Activated CD8-positive, alpha-beta memory T cell treated with anti-CD3 and anti-CD28 coated beads, Interleukin-2, amount 50 U/mL, for 1 hour (primary cell): ENCODE results near the gene CPNE5.
A peak's percentile ranks its signal among the peaks of the same experiment; 100 is the strongest.

Experiments
- DNase-seq: peaks from one replicate; pipeline ENCODE4 v3.0.0-alpha.2; 2020; ENCODE audit errors: extremely low read depth

CPNE5 gene

DNA sequence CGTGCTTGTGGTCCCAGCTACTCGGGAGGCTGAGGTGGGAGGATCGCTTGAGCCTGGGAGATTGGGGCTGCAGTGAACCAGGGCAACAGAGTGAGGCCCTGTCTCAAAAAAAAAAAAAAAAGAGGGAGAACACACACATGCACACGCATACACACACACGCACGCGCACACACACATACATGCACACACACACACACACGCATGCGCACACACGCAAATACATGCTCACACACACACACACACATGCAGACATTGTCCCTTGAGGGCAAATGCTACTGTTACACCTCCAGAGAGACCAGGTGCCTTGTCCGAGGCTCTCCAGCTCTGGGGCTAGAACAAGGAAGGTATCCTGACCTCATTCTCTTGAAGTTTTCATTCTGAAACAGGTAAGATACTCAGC, 77.1 kb downstream of the CPNE5 start:
- no peak for DNase-seq

DNA sequence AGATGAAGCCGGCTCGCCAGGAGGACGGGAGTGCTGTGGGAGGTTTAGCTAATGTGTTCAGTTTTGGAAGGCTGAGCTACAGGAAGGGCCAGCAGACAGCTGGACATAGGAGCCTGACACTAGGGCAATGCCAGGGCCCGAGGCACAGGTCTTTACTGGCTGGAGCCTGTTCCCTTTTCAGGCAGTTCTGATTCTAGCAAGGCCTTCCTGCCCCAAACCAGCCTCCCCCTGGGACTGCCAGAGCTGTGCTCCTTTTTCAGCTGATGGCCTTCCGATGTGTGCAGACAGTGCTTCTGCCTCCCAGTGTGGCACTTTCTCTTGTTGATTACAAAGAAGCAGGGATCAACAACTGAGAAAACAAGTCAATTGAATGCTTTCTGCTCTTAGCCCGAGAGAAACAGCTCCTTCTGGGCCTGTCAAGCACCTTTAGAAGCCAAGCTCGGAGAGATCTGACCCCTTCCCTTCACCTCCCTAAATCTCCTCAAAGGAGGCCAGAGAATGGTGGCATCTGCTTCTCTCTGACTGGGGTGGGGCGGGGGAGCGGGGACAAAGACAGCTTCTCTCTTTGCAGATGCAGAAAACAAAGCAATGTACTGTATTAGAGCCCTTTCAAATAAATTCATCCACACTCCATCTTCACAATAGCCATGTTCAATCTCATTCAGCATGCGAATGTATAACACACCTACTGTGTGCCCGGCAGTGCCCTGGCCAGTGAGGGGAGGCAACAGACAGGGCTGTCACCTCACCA, 78.4 kb downstream of the CPNE5 start:
- DNase-seq: no peak

DNA sequence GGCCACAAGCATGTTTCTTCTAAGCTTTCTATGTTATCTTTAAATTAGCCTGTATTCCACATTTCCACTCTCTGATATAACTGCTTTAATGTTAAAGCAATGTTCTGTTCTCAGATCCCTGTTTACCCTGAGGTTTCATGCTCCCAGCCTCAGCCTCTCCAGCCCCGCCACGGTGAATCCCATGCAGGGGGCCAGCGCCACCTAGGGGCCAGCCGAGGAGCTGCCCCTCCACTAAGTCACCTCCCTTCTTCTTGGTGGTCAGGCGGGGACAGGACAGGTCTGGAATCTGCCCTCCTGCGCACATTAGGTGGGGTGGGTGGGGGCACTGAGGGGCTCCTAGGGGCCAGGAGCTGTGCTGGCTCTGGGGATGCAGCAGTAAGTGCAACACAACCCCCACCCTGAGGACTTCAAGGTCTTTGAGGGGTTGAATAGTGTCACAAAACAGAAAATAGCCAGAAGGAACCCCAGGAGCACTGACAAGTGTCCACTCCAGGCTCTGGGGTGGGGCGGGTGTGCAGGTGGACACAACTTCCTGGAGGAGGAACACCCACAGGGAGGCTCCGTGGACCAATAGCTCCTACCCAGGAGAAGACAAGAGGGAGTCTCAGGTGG, 80.0 kb downstream of the CPNE5 start:
- peak; percentile 26 for DNase-seq

DNA sequence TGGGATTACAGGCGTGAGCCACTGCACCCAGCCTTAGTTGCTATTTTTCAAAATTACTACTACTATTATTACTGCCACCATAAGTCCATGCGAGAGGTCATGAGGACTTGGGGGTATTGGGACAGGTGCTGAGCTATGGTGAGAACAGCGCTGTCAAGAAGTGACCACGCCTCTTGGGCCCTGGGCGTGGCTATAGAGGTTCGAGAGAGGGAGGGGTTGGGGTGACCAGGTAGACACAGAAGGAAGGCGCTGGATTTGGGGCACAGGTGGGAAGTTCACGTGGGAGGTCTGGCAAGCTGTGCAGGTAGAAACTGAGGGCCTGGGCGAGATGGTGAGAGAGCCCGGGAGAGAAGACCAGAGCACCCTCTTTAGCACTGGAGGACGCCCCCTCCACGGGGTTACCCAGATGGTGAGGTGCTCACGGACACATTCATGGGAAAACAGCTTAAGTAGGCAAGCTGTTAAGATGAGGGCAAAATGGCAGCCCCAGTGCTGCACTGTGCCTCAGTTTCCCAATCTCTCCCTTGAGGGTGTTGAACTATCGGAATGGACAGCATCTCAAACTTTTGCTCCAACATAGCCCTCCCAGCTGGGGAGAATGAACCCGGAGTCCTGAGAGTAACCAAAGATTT, 80.6 kb downstream of the CPNE5 start:
- DNase-seq: no peak

DNA sequence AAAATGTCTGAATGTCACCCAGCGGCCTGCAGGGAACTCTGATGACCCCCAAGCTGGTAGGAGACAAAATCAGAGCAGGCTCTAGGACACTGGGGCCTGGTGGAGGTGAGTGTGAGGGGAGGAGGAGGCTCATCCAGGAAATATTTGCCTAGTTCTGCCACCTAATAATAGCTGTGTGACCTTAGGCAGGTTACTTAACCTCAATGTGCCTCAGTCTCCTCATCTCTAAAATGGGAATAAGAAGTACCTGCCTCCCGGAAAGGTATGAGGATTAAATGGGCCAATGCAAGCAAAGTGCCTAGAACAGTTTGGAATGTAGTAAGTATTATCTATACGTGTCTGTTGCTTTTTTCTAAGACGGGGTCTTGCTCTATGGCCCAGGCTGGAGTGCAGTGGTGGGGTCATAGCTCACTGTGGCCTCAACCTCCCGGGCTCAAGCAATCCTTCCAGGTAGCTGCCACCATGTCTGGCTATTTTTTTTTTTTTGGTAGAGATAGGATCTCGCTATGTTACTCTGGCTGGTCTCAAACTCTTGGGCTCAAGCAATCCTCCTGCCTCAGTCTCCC, 81.2 kb downstream of the CPNE5 start:
- no peak for DNase-seq

DNA sequence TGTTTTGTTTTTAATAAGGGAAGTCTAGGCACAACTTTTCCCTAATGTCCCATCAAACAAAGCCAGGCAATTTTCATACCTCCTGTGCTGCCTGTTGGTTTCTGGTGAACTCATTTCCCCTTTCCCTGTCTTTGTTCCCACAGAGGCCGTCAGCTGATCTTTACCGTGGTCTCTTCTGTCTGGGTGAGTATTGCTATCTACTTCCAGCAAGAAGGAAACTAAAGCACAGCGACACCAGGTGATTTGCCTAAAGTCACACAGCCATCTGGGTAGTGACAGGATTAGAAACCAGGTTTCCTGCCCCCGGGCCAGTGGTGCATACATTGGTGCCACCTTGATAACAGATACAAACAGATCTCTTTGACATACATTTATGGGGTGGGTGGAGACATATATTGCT, 82.0 kb downstream of the CPNE5 start:
- no peak for DNase-seq

DNA sequence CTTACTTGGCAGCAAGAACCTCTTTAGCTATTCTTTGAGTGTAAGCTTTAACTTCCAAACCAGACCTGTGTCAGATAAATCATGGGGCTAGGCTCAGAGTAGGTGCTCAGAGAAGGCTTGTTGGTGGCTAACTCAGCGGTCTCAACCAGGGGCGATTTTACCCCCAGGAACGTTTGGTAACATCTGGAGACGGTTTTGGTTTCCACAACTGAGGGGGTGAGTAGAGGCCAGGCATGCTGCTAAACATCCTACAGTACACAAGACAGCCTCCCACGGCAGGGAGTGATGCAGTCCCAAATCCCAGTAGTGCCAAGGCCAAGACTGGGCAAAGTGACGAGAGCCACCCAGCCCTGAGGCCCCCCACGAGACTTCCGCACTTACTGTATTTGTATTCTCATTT, 82.5 kb downstream of the CPNE5 start:
- no peak for DNase-seq

DNA sequence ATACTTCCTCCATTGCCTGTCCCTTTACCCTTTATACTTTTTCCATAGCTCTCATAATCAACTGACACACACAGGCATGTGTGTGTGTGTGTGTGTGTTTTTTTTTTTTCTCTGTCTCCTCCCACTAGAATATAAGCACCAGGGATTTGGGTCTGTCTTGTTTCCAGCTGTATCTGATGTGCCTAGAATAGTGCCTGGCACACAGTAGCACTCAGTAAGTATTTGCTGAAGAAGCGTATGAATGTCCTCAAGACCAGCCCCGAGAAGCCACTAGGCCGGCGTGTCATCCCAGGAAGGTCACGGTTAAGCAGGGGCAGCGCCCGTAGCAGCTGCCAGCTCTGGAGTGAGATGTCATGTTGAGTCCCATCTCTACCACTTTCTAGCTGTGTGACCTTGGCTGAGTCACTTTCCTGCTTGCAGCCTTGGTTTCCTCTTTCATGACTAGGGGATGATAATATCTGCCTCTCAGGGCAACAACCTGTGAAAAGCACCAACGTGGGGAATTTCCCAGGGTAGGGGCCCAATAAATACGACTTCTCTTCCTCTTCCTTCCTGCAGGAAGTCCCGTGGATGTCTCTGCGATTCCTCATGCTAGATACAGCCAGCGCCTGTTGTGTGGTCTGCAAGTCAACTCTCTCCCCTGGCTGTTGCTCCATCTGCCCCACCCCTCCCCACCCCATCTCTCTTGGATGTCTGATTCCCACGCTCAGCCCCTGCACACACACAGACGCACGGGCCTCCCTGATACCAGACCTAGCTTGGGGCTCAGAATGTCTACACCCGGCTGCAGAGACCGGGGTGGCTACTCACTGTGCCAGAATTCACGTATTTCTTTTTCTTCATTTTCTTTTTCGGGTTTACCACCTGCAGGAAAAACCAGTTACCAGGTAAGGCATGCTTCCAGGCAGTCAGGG, 83.6 kb downstream of the CPNE5 start:
- DNase-seq: peak; percentile 16

DNA sequence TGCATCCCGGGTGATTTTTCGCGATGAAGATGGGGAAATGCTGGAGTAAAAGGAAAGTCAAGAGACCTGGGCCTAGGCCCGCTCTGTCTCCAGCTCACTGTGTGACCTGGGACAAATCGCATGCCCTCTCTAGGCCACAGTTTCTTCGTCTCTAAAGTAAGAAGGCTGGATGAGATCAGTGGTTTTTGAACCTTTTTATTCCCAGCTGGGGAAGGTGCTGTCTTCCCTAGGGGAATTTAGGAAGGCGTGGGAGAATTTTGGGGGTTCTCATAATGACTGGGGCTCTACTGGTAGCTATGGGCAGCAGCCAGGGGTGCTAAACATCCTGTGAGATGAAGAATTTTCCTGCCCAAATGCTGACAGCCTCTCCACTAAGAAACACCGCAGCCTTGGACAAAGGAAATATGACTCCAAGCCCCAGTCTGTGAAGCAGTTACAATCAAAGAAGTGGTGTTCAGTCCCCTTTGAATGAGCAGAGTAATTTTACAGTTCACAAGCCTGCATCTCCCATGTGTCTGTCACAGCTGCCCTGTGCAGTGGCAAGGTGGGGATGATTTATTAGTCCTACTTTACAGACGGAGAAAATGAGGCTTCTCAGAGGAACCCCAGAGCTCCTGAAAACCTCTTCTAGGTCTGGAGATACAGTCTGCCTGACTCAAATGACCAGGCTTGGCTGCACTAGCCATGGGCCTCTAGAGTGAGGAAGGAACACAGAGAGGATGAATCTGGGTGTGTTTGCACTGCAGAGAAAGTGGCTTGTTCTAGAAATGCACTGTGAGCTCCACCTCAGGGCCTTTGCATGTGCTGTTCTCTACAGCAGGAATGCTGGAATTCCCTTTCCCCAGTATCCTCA, 84.4 kb downstream of the CPNE5 start:
- DNase-seq: no peak

DNA sequence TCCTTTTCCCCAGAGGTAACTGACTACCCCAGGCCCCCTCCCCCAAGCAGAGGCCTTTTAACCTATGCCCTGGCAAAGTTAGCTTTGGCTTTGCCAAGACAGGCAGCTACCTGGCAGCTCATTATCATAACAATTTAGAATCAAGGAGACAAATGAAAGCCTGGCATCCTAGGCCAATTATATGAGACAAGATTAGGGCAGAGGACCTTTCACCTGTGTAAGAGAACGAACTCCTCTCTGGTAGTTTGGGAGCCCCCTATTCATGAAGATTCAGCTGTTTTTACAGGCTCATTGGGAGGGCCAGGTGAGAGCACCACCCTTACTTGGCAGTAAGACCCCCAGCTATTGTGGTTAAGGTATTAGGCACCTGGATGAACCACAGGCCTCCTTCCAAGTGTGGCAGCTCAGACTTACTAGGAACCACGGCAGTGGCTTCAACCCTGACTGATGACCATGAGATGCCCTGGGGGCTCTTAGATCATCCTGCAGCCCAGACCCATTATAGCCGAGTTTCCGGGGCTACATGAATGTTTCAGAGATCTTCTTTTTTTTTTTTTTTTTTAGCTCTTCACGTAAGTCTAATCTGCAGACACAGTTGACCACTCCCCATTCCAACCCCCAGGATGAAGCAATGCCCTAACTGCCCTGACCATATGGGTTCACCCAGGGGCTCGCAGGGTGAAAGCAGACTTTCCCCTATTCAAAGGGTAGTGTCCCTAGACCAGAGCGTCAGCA, 85.4 kb downstream of the CPNE5 start:
- DNase-seq: no peak

DNA sequence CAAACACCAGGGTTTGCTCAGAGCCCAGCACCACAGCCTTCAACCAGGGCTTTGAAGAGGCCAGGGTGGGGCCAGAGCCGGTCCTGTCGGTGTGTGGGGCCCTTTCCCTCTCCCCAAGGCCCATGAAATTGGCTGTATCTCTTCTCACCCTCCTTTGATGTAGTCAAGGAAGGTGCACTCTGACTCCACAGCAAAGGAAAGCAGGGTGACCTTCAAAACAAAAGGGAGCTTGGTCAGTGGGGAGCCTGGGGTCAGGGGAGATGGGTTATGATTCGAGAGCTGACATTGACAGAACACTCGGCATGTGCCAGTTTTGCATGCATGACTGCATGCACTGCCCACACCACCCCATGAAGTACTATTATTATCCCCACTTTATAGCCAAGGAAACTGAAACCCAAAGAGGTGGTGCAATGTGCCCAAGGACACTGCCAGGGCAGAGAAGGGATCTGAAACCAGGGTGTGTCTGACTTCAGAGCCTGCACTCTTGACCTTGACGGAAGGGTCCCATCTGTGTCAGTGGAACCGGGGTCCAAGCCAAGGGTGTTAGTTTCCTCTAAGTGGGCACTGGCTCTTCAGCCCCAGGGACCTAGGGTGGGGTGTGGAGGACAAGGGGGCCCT, 86.2 kb downstream of the CPNE5 start:
- DNase-seq: no peak

DNA sequence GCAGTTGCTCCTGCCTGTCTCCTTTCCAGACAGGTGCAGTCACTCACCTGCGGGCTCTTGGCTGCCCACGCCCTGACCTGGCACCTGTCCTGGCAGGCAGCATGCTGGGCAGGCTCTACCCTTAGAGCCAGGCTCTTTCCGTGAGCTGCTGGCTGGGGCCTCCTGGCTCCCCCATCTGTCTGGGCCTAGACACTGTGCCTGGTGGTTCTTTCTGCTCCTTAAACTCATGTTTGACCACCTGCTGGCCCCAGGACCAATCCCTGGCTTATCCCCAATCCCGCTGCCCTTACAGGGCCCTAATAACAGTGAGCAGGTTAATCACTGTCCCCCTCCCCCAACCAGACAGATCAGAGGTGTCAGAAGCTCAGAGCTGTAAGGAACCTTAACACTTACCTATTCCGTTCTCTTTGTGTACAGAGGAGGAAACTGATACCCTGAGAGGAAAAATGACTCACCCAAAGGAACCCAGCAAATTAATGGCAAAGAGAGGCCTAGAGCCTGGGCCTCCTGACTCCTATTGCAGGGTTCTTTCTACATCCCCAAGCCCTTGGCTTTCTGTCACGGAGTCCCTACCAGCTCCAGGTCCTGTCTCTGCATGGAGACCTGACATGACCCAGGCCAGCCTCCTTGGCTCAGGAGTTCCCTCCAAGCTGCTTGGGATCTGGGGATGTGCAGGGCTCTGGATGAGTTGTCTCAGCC, 86.9 kb downstream of the CPNE5 start:
- DNase-seq: no peak

DNA sequence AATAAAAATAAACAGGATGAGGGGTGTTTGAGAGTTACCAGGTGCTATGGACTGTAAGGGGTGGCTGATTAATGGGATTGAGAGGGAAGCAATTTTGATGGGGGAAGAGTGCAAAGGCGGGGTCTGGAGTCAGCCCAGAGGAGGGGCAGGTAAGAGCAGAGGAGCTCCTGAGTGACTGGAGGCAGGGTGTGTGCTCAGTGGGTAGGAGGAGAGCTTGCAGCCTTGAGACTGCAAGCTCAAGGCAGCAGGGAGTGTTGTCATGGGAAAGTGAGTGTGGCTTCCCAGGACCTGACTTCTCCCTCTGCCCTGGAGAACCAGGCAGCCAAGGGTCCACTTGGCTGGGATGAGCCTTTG, 87.4 kb downstream of the CPNE5 start:
- DNase-seq: no peak

DNA sequence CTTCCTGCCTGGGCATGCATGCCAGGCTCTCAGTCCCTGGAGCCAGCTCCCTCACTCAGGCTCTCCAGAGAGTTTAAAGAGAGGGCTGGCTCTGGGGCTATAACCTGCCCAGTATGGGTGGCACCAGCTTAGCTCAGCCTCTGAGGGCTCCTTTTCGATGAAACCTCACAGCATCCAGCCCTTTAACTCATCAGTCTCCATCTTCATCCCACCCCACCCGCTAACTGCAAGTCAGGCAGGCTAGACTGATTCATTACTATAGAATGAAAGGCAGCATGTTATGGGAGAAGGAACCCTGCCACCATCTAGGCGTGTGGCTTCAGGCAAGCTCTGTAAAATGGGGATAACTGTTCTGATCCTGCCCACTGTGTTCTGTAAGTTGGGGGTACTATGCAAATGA, 88.2 kb downstream of the CPNE5 start:
- no peak for DNase-seq

DNA sequence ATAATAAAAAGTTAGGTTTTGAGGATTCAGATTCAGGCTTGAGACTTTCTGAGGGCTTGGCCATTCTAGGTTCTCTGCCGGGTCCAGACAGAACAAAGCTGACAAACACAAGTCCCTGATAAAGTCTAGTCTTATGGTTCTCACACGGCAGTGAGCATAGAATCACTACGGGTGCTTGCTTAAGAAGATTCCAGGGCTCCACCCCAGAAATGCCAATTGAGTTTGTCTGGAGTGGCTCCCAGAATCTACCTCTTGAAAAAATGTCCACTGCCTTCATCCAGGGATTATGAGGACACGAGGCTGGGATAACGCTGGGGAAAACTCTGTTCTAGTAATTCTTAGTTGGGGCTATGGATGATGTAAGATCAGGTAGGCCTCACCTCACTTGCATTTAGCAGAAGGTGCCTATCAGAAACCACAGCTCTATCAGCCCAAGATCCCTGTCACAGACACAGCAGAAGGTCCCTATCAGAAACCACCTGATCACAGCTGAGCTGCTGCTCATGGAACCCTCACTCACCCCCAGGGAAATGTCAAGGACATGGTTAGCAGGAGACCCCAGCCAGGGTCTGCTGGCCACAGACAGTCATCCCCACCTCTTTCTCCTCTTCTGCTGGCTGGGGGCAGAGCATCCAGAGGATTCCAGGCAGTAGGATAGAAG, 89.3 kb downstream of the CPNE5 start:
- DNase-seq: no peak

DNA sequence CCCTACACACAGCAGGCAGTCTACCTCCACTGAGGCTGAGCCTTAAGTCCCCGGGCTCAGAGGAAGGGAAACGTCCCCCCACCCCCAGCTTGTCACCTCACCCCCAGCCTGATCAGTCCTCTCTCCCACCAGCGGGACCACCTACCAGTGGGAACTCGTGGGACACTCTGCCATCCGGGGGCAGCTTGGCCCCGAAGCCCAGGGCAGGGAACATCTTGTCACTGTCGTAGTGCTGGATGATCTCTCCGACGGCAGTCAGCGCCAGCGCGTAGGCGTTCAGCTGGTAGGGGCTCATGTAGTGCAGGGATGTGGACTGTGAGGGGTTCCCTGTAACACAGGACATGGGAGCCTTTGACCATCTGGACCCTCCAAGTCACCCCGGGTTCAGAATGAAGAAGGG, 93.0 kb downstream of the CPNE5 start:
- no peak for DNase-seq

DNA sequence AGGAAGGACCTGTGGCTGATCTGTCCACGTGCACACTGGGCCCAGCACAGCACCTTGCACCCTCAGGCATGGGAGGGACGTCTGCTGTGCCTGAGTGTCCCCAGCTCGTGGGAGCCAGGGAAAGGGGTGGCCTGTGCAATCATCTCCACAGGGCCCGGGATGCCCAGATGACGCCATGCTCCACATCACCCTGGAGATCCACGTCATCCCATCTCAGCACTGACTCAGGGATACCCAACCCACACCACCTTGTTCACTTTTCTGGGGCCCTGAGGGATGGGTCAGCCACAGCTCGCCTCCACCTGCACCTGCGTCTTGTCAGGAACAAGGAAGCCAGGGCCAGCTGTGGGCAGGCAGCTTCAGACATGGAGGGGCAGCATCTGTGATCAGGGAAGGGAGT, 93.4 kb downstream of the CPNE5 start:
- DNase-seq: no peak

DNA sequence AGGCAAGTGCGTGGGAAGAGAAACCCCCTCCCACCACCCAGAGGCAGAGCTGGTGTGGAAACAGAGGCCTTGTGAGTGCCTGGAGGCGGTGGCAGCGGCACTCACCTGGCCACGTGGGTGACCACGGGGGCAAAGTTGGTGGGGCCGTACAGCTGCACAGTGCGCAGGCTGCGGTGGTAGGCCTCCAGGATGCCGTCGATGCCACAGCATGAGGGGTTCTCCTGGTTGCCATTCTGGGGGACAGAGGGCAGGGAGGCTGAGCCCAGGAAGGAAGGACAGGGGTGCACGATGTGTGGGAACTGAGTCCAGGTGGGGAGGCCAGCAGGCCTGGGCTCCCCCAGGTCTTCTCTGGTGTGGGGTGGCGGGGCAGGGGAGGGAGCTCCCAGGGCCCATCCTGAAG, 94.0 kb downstream of the CPNE5 start:
- no peak for DNase-seq

DNA sequence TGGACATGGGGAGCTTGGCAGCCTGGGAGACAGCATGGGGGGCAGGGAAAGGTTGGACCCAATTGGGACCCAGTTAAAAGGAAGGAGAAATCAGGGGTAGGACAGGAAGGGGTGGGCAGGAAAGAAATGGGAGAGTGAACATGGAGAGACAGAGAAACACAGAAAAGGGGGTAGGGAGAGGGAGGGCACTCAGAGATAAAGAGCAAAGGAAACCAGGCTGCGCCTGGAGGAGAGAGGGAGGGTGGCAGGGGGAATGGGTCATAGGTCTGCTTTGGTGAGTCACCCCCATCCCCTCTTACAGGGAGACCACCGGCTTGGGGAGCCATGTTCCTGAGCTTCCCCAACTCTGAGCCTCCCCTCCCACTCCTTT, 95.0 kb downstream of the CPNE5 start:
- no peak for DNase-seq
